ENCODE data around the gene PPBP.

The PPBP gene

GRCh38 chr4:73988061-73988460 lies at the start of gene PPBP:
Gene PPBP (minus strand): TSS chr4:73988190. CDS start chr4:73988103, 87 bp downstream.
- Histone ChIP-seq H3K4me3 (ENCODE audit: low read depth in 1 of 2, low read length in 2 of 2) (no peak within 1 kb of the TSS), H3K27ac (ENCODE audit: low read depth, low read length) (no peak within 1 kb of the TSS), H3K36me3 (ENCODE audit: insufficient read depth, low read length) (no peaks in the 10 kb centered on the region), H3K4me1 (ENCODE audit: insufficient read depth, low read length) (no peaks in the 10 kb centered on the region), H3K9me3 (ENCODE audit: low read length) (no peaks in the 10 kb centered on the region), H3K27me3 (ENCODE audit: control insufficient read depth in 1 of 2, insufficient read depth in 2 of 2, low read length in 2 of 2) (no peaks in the 10 kb centered on the region), H3K9ac (ENCODE audit: low read length) (no peak within 1 kb of the TSS)

- Histone ChIP-seq H3K27ac (ENCODE audit: low read depth, low read length) (no peak overlapping the region), H3K9ac (ENCODE audit: low read length) (no peak overlapping the region), H3K27me3 (ENCODE audit: control insufficient read depth in 1 of 2, insufficient read depth in 2 of 2, low read length in 2 of 2) (no peaks in the 10 kb centered on the region), H3K9me3 (ENCODE audit: low read length) (no peaks in the 10 kb centered on the region), H3K4me1 (ENCODE audit: insufficient read depth, low read length) (no peaks in the 10 kb centered on the region), H3K36me3 (ENCODE audit: insufficient read depth, low read length) (no peaks in the 10 kb centered on the region), H3K4me3 (ENCODE audit: low read depth in 1 of 2, low read length in 2 of 2) (peak overlapping the region in 1 of 2 donors; percentile 84)
These were observed 49.3 kb upstream of the PPBP start for GRCh38 chr4:74037076-74037955.

- Histone ChIP-seq H3K27me3 (ENCODE audit: control insufficient read depth in 1 of 2, insufficient read depth in 2 of 2, low read length in 2 of 2) (no peaks in the 10 kb centered on the region), H3K4me3 (ENCODE audit: low read depth in 1 of 2, low read length in 2 of 2) (no peak overlapping the region), H3K27ac (ENCODE audit: low read depth, low read length) (no peak overlapping the region), H3K36me3 (ENCODE audit: insufficient read depth, low read length) (no peaks in the 10 kb centered on the region), H3K9me3 (ENCODE audit: low read length) (no peaks in the 10 kb centered on the region), H3K9ac (ENCODE audit: low read length) (no peak overlapping the region), H3K4me1 (ENCODE audit: insufficient read depth, low read length) (no peaks in the 10 kb centered on the region)
These were observed 45.7 kb upstream of the PPBP start for GRCh38 chr4:74033739-74034138.

GRCh38 chr4:74032064-74032463 lies 44.1 kb upstream of the PPBP start:
- Histone ChIP-seq H3K4me3 (ENCODE audit: low read depth in 1 of 2, low read length in 2 of 2) (no peak overlapping the region), H3K9ac (ENCODE audit: low read length) (no peak overlapping the region), H3K36me3 (ENCODE audit: insufficient read depth, low read length) (no peaks in the 10 kb centered on the region), H3K9me3 (ENCODE audit: low read length) (no peaks in the 10 kb centered on the region), H3K27me3 (ENCODE audit: control insufficient read depth in 1 of 2, insufficient read depth in 2 of 2, low read length in 2 of 2) (no peaks in the 10 kb centered on the region), H3K27ac (ENCODE audit: low read depth, low read length) (no peak overlapping the region), H3K4me1 (ENCODE audit: insufficient read depth, low read length) (no peaks in the 10 kb centered on the region)

- H3K4me1 ChIP-seq (ENCODE audit: insufficient read depth, low read length), result no peaks in the 10 kb centered on the region
- no peaks in the 10 kb centered on the region for H3K27me3 ChIP-seq (ENCODE audit: control insufficient read depth in 1 of 2, insufficient read depth in 2 of 2, low read length in 2 of 2)
- no peak overlapping the region for H3K4me3 ChIP-seq (ENCODE audit: low read depth in 1 of 2, low read length in 2 of 2)
- no peaks in the 10 kb centered on the region for H3K9me3 ChIP-seq (ENCODE audit: low read length)
- H3K27ac ChIP-seq (ENCODE audit: low read depth, low read length), result no peak overlapping the region
- H3K9ac ChIP-seq (ENCODE audit: low read length), result no peak overlapping the region
- no peaks in the 10 kb centered on the region for H3K36me3 ChIP-seq (ENCODE audit: insufficient read depth, low read length)
These were observed 43.6 kb upstream of the PPBP start for GRCh38 chr4:74031576-74031975.

GRCh38 chr4:74030285-74030684 lies 42.3 kb upstream of the PPBP start:
- Histone ChIP-seq H3K27ac (ENCODE audit: low read depth, low read length) (no peak overlapping the region), H3K27me3 (ENCODE audit: control insufficient read depth in 1 of 2, insufficient read depth in 2 of 2, low read length in 2 of 2) (no peaks in the 10 kb centered on the region), H3K4me1 (ENCODE audit: insufficient read depth, low read length) (no peaks in the 10 kb centered on the region), H3K9ac (ENCODE audit: low read length) (no peak overlapping the region), H3K9me3 (ENCODE audit: low read length) (no peaks in the 10 kb centered on the region), H3K36me3 (ENCODE audit: insufficient read depth, low read length) (no peaks in the 10 kb centered on the region), H3K4me3 (ENCODE audit: low read depth in 1 of 2, low read length in 2 of 2) (no peak overlapping the region)

GRCh38 chr4:74028504-74028903 lies 40.5 kb upstream of the PPBP start:
- H3K27me3 ChIP-seq (ENCODE audit: control insufficient read depth in 1 of 2, insufficient read depth in 2 of 2, low read length in 2 of 2), result no peaks in the 10 kb centered on the region
- no peak overlapping the region for H3K9ac ChIP-seq (ENCODE audit: low read length)
- no peaks in the 10 kb centered on the region for H3K9me3 ChIP-seq (ENCODE audit: low read length)
- no peaks in the 10 kb centered on the region for H3K36me3 ChIP-seq (ENCODE audit: insufficient read depth, low read length)
- H3K27ac ChIP-seq (ENCODE audit: low read depth, low read length), result no peak overlapping the region
- H3K4me1 ChIP-seq (ENCODE audit: insufficient read depth, low read length), result no peaks in the 10 kb centered on the region
- no peak overlapping the region for H3K4me3 ChIP-seq (ENCODE audit: low read depth in 1 of 2, low read length in 2 of 2)

- Histone ChIP-seq H3K4me3 (ENCODE audit: low read depth in 1 of 2, low read length in 2 of 2) (no peak overlapping the region), H3K4me1 (ENCODE audit: insufficient read depth, low read length) (no peaks in the 10 kb centered on the region), H3K9ac (ENCODE audit: low read length) (no peak overlapping the region), H3K36me3 (ENCODE audit: insufficient read depth, low read length) (no peaks in the 10 kb centered on the region), H3K9me3 (ENCODE audit: low read length) (no peaks in the 10 kb centered on the region), H3K27me3 (ENCODE audit: control insufficient read depth in 1 of 2, insufficient read depth in 2 of 2, low read length in 2 of 2) (no peaks in the 10 kb centered on the region), H3K27ac (ENCODE audit: low read depth, low read length) (no peak overlapping the region)
These were observed 35.7 kb upstream of the PPBP start for GRCh38 chr4:74023709-74024108.

- H3K27ac ChIP-seq (ENCODE audit: low read depth, low read length), result no peak overlapping the region
- no peaks in the 10 kb centered on the region for H3K9me3 ChIP-seq (ENCODE audit: low read length)
- H3K36me3 ChIP-seq (ENCODE audit: insufficient read depth, low read length), result no peaks in the 10 kb centered on the region
- H3K4me1 ChIP-seq (ENCODE audit: insufficient read depth, low read length), result no peaks in the 10 kb centered on the region
- no peaks in the 10 kb centered on the region for H3K27me3 ChIP-seq (ENCODE audit: control insufficient read depth in 1 of 2, insufficient read depth in 2 of 2, low read length in 2 of 2)
- H3K9ac ChIP-seq (ENCODE audit: low read length), result no peak overlapping the region
- H3K4me3 ChIP-seq (ENCODE audit: low read depth in 1 of 2, low read length in 2 of 2), result no peak overlapping the region
These were observed 33.6 kb upstream of the PPBP start for GRCh38 chr4:74021601-74022000.

GRCh38 chr4:74018771-74019170 lies 30.8 kb upstream of the PPBP start:
- no peaks in the 10 kb centered on the region for H3K9me3 ChIP-seq (ENCODE audit: low read length)
- H3K4me1 ChIP-seq (ENCODE audit: insufficient read depth, low read length), result no peaks in the 10 kb centered on the region
- H3K4me3 ChIP-seq (ENCODE audit: low read depth in 1 of 2, low read length in 2 of 2), result no peak overlapping the region
- no peak overlapping the region for H3K27ac ChIP-seq (ENCODE audit: low read depth, low read length)
- H3K9ac ChIP-seq (ENCODE audit: low read length), result no peak overlapping the region
- H3K27me3 ChIP-seq (ENCODE audit: control insufficient read depth in 1 of 2, insufficient read depth in 2 of 2, low read length in 2 of 2), result no peaks in the 10 kb centered on the region
- H3K36me3 ChIP-seq (ENCODE audit: insufficient read depth, low read length), result no peaks in the 10 kb centered on the region

GRCh38 chr4:74018116-74018515 lies 30.1 kb upstream of the PPBP start:
- Histone ChIP-seq H3K9ac (ENCODE audit: low read length) (no peak overlapping the region), H3K4me1 (ENCODE audit: insufficient read depth, low read length) (no peaks in the 10 kb centered on the region), H3K27me3 (ENCODE audit: control insufficient read depth in 1 of 2, insufficient read depth in 2 of 2, low read length in 2 of 2) (no peaks in the 10 kb centered on the region), H3K4me3 (ENCODE audit: low read depth in 1 of 2, low read length in 2 of 2) (no peak overlapping the region), H3K36me3 (ENCODE audit: insufficient read depth, low read length) (no peaks in the 10 kb centered on the region), H3K27ac (ENCODE audit: low read depth, low read length) (no peak overlapping the region), H3K9me3 (ENCODE audit: low read length) (no peaks in the 10 kb centered on the region)

GRCh38 chr4:74016068-74016467 lies 28.1 kb upstream of the PPBP start:
- Histone ChIP-seq H3K27me3 (ENCODE audit: control insufficient read depth in 1 of 2, insufficient read depth in 2 of 2, low read length in 2 of 2) (no peaks in the 10 kb centered on the region), H3K4me1 (ENCODE audit: insufficient read depth, low read length) (no peaks in the 10 kb centered on the region), H3K4me3 (ENCODE audit: low read depth in 1 of 2, low read length in 2 of 2) (no peak overlapping the region), H3K27ac (ENCODE audit: low read depth, low read length) (no peak overlapping the region), H3K9me3 (ENCODE audit: low read length) (no peaks in the 10 kb centered on the region), H3K36me3 (ENCODE audit: insufficient read depth, low read length) (no peaks in the 10 kb centered on the region), H3K9ac (ENCODE audit: low read length) (no peak overlapping the region)

All from muscle layer of colon (tissue), 2 donors.